NCI-H2081 treated with DMSO at 0.1 percent for 48 hours (cell line): Measurements from ENCODE around the gene ARHGAP9.
"Not testable (repeated sequence)": the region's sequence is repeated elsewhere in the genome, so short reads cannot be mapped to it uniquely, and the experiment has no call there.

ENCODE experiments used
- DNase-seq: peaks from one replicate; lab custom pipeline; 2025; lab: John Stamatoyannopoulos, UW

The ARHGAP9 gene

DNA sequence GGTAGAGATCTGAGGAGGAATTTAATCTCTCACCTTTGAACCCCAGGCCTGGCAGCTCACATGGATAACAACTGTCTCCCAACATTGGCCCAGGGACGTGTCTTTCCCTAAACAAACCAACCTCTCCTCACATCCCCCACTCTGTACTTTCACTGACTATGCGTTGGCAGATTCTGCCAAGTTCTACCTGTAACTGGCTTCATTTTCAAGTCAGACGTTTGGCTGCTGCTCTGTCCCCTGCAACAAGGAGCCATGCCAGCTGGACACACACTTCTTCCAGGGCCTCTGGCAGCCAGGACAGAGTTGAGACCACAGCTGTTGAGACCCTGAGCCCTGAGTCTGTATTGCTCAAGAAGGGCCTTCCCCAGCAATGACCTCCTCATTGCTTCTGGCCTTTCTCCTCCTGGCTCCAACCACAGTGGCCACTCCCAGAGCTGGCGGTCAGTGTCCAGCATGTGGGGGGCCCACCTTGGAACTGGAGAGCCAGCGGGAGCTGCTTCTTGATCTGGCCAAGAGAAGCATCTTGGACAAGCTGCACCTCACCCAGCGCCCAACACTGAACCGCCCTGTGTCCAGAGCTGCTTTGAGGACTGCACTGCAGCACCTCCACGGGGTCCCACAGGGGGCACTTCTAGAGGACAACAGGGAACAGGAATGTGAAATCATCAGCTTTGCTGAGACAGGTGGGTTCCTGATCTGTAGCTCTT lies 45.0 kb downstream of the ARHGAP9 start, which contains the start of gene INHBC:
Gene INHBC, plus strand, starts transcription at position 268 of the 707 bp plus-strand sequence. Its CDS starts 103 bp downstream, at position 371.
- no peak for DNase-seq

DNA sequence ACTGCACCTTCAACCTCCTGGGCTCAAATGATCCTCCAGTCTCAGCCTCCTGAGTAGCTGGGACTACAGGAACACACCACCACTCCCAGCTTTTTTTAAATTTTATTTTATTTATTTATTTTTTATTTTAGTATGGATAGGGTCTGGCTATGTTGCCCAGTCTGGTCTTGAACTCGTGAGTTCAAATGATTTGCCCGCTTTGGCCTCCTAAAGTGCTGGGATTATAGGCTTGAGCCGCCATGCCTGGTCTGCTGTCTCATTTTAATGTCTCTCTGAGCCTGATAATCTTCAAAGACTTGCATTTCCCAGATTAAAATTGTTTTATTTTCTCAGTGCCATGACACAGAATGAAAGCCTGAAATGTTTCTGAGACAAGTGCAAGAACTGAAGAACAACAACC lies 46.3 kb downstream of the ARHGAP9 start:
- DNase-seq = no peak

GRCh38 chr12:57431654-57432188 lies 47.9 kb downstream of the ARHGAP9 start:
- DNase-seq = no peak

DNA sequence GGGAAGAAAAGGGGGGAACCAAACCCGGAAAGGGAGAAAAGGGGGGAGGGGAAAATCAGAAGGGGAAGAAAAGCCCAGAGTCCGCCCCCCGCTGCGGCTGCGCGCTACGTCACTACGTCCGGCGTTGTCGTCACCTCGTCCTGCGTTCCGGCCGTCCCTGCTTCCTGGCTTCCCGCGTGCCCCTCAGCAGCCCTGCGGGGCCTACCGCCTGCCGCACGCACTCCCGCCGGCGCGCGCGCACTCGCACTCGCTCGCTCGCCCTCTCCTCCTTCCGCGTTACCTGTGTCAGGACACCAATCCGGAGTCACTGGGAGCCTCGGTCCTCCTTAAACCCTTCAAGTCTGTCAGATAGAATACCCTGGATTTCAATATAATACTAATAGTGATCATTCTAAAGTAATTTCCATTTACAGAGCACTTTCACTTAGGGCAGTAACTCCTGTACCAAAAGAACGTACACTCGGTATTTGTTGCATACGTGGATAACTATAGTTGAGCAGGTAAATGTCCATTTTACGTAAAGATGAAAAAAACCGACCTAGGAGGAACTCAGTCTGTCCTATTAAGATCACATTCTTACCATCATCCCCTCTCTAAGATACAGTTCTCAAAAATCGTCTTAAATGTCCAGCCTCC lies 48.6 kb downstream of the ARHGAP9 start, which contains the start of gene R3HDM2:
Gene R3HDM2, minus strand, starts transcription at position 113 of the 636 bp plus-strand sequence. CDS start 120,615 bp downstream, outside the sequence.
- peak; percentile 82 for DNase-seq

GRCh38 chr12:57430112-57430930 lies 49.3 kb downstream of the ARHGAP9 start:
- no peak for DNase-seq

DNA sequence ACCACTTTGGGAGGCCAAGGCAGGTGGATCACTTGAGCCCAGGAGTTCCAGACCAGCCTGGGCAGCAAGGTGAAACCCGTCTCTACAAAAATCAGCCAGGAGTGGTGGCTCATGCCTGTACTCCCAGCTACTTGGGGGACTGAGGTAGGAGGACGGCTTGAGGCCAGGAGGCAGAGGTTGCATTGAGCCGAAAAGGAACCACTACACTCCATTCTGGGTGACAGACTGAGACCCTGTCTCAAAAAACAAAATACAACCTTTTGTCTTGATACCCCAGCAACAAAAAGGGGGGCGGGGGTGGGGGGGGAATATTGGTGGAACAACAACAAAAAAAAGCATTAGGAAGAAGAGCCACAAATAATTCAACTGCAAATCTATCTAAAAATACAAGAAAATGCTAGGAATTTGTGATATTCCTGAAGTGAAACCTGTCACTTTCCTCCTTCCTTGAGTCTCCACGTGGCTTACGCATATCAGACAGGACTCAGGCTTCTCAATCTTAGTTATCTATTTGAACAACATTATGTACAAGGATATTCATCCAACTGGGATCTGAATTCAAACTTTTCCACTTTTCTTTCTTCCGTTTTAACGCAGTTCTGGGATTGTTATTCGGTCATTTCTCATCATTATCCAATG lies 50.1 kb downstream of the ARHGAP9 start:
- no peak for DNase-seq

- DNase-seq = no peak
Measured at GRCh38 chr12:57428965-57429364, 50.7 kb downstream of the ARHGAP9 start.

GRCh38 chr12:57426948-57427347 lies 52.7 kb downstream of the ARHGAP9 start:
- DNase-seq = not testable (repeated sequence)
